CD14-positive monocyte (primary cell): ENCODE measurements around the gene TMEM183A. TPM values are rescaled to one million over a fixed set of nuclear protein-coding genes. Genes with fewer than 3 reads are reported as not detected.
A peak's percentile ranks its signal among the peaks of the same experiment; 100 is the strongest.

Experiments used
- DNase-seq, 3 donors: peaks; one replicate each; pipeline ENCODE4 v3.0.0-alpha.2; 2011 to 2022
- H2AFZ ChIP-seq: 2 replicates; pipeline ENCODE4 v1.6.0; 2012; ENCODE audit warnings: mild to moderate bottlenecking, low read depth, low read length, inconsistent platforms; ENCODE audit not compliant: insufficient read depth, poor library complexity, severe bottlenecking
- H3K27ac ChIP-seq, 2 donors: 1 replicate in 1 of 2; 2 replicates in 1 of 2; pipeline ENCODE4 v1.5.1; 2012 to 2013; ENCODE audit warnings: low read length in 2 of 2, control low read depth in 1 of 2, inconsistent platforms in 1 of 2, low read depth in 1 of 2, mild to moderate bottlenecking in 1 of 2
- H3K27me3 ChIP-seq, 2 donors: one replicate each; pipeline versions ENCODE4 v1.6.0 to v1.6.1; 2011 to 2013; ENCODE audit warnings: low read length in 2 of 2; ENCODE audit not compliant: control insufficient read depth in 2 of 2, insufficient read depth in 2 of 2
- H3K36me3 ChIP-seq, 2 donors: replicated peaks in 1 of 2; 1 replicate in 1 of 2; 2 replicates in 1 of 2; pipeline versions ENCODE4 v1.5.1 to v1.6.1; 2012 to 2013; ENCODE audit warnings: low read length in 2 of 2, control low read depth in 1 of 2, inconsistent platforms in 1 of 2, mild to moderate bottlenecking in 1 of 2; ENCODE audit not compliant: insufficient read depth in 2 of 2, control insufficient read depth in 1 of 2
- H3K4me1 ChIP-seq, 2 donors: 1 replicate in 1 of 2; 2 replicates in 1 of 2; pipeline versions ENCODE4 v1.5.1 to v1.6.1; 2012 to 2013; ENCODE audit warnings: low read length in 2 of 2, control low read depth in 1 of 2, inconsistent platforms in 1 of 2, mild to moderate bottlenecking in 1 of 2, moderate library complexity in 1 of 2; ENCODE audit not compliant: insufficient read depth in 2 of 2, control insufficient read depth in 1 of 2
- H3K4me2 ChIP-seq: replicated peaks from 2 replicates; pipeline ENCODE3; 2012; ENCODE audit warnings: low read length, moderate library complexity, mild to moderate bottlenecking; ENCODE audit not compliant: poor library complexity, severe bottlenecking; ENCODE audit errors: extremely low read depth
- H3K4me3 ChIP-seq, 3 experiments: fragments of 200-600 bp in 1 of 3; sonication (generic) in 1 of 3; replicated peaks in 1 of 3; 1 replicate in 2 of 3; 2 replicates in 1 of 3; pipeline ENCODE4 v1.5.1; 2011 to 2013; ENCODE audit warnings: low read length in 3 of 3, mild to moderate bottlenecking in 3 of 3, control low read depth in 2 of 3, low read depth in 2 of 3, inconsistent platforms in 1 of 3, moderate library complexity in 1 of 3
- H3K79me2 ChIP-seq: 2 replicates; pipeline ENCODE4 v1.6.0; 2012; ENCODE audit warnings: mild to moderate bottlenecking, control low read depth, inconsistent platforms, low read length, moderate library complexity; ENCODE audit not compliant: insufficient read depth
- H3K9ac ChIP-seq: 2 replicates; pipeline ENCODE4 v1.6.0; 2017; ENCODE audit warnings: low read length, mild to moderate bottlenecking; ENCODE audit not compliant: insufficient read depth, poor library complexity, severe bottlenecking
- H3K9me3 ChIP-seq, 2 donors: replicated peaks in 1 of 2; 1 replicate in 1 of 2; 2 replicates in 1 of 2; pipeline versions ENCODE4 v1.5.1 to v1.6.1; 2012 to 2013; ENCODE audit warnings: low read length in 2 of 2, control low read depth in 1 of 2; ENCODE audit not compliant: control insufficient read depth in 1 of 2, insufficient read depth in 1 of 2
- H4K20me1 ChIP-seq: 2 replicates; pipeline ENCODE4 v1.6.0; 2012; ENCODE audit warnings: mild to moderate bottlenecking, low read length, control low read depth, moderate library complexity; ENCODE audit not compliant: insufficient read depth
- H3K27ac Mint-ChIP-seq, 7 donors: one replicate each; pipeline ENCODE4 v1.8.0; 2020; ENCODE audit warnings: mild to moderate bottlenecking in 7 of 7, mixed read lengths in 7 of 7, moderate library complexity in 6 of 7, inconsistent platforms in 2 of 7
- H3K27me3 Mint-ChIP-seq, 3 donors: one replicate each; pipeline ENCODE4 v1.8.0; 2021 to 2022; ENCODE audit warnings: low read depth in 3 of 3, mild to moderate bottlenecking in 3 of 3, mixed read lengths in 3 of 3, moderate library complexity in 3 of 3, inconsistent platforms in 1 of 3
- H3K36me3 Mint-ChIP-seq, 2 donors: one replicate each; pipeline ENCODE4 v1.8.0; 2020; ENCODE audit warnings: mixed read lengths in 2 of 2, inconsistent platforms in 1 of 2, mild to moderate bottlenecking in 1 of 2
- H3K4me1 Mint-ChIP-seq: one replicate; pipeline ENCODE4 v1.8.0; 2020; ENCODE audit warnings: mild to moderate bottlenecking, mixed read lengths
- H3K4me3 Mint-ChIP-seq, 2 donors: one replicate each; pipeline ENCODE4 v1.8.0; 2020; ENCODE audit warnings: mild to moderate bottlenecking in 2 of 2, mixed read lengths in 2 of 2, moderate library complexity in 1 of 2
- H3K9me3 Mint-ChIP-seq, 7 donors: one replicate each; pipeline ENCODE4 v1.8.0; 2020 to 2022; ENCODE audit warnings: mixed read lengths in 7 of 7, mild to moderate bottlenecking in 6 of 7, moderate library complexity in 6 of 7, inconsistent platforms in 2 of 7
- WGBS: methylation state at CpG from one replicate; pipeline ENCODE4 v1.1.5; 2013; ENCODE audit warnings: missing lambda C conversion rate; ENCODE audit not compliant: insufficient coverage; 5-methylcytosine and 5-hydroxymethylcytosine counted together
- intact Hi-C, 2 donors: fragments of 100-400 bp; cut with micrococcal nuclease; formaldehyde crosslinking; loops; one replicate each; pipeline versions ENCODE4 v1.15.0 to v1.15.1; 2023
- polyA plus RNA-seq, 3 donors: library from polyadenylated mRNA; depleted of rRNA in 1 of 3; unstranded in 2 of 3; stranded (reverse) in 1 of 3; fragments of 300-500 nt in 2 of 3; fragments of >200 nt in 1 of 3; fragmentation: Illumina TruSeq in 2 of 3; gene quantifications; 1 replicate in 2 of 3; 2 replicates in 1 of 3; pipeline ENCODE4 v1.2.3, GENCODE V29; 2012 to 2021
- TF ChIP-seq, protein P1 (sequence below): fragments of 200-600 bp; IDR thresholded peaks from one replicate; pipeline ENCODE4 v1.8.0; 2022; ENCODE audit warnings: antibody characterized with exemption, mild to moderate bottlenecking

TMEM183A gene
- polyA plus RNA-seq, 3 donors: 60.5 to 84.9 (median 70.0) TPM

DNA sequence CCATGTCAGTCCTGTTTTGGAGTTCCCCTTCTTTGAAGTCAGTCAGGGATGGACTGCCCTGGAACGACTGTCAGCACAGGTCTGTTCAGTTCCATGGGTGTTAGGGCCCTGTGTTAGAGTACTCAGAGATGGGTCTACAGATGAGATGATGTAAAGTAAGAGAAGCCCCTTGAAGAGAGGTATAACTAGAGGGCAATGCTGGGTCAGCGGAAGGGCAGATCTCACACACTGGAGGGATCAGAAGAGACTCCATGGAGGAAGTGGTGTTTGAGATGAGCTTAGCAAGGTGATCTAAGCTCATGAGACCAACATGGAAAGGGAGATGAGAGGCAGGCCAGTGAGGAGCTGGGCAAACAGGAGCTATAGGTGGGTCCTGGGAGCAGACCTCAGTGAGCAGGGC, 26.7 kb downstream of the TMEM183A start:
- TF ChIP-seq, protein P1, sequence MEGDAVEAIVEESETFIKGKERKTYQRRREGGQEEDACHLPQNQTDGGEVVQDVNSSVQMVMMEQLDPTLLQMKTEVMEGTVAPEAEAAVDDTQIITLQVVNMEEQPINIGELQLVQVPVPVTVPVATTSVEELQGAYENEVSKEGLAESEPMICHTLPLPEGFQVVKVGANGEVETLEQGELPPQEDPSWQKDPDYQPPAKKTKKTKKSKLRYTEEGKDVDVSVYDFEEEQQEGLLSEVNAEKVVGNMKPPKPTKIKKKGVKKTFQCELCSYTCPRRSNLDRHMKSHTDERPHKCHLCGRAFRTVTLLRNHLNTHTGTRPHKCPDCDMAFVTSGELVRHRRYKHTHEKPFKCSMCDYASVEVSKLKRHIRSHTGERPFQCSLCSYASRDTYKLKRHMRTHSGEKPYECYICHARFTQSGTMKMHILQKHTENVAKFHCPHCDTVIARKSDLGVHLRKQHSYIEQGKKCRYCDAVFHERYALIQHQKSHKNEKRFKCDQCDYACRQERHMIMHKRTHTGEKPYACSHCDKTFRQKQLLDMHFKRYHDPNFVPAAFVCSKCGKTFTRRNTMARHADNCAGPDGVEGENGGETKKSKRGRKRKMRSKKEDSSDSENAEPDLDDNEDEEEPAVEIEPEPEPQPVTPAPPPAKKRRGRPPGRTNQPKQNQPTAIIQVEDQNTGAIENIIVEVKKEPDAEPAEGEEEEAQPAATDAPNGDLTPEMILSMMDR: no peak
- Histone ChIP-seq H3K27me3 (peaks cover 0 to 2% of the 10 kb centered on the region in 2 donors), H3K4me3 (no peak overlapping the region), H2AFZ (no peak overlapping the region), H3K27ac (no peak overlapping the region), H3K9ac (no peak overlapping the region), H3K36me3 (no peaks in the 10 kb centered on the region), H3K4me2 (no peak overlapping the region), H3K4me1 (no peaks in the 10 kb centered on the region), H3K9me3 (no peaks in the 10 kb centered on the region), H4K20me1 (no peaks in the 10 kb centered on the region), H3K79me2 (no peaks in the 10 kb centered on the region)
- Mint-ChIP-seq H3K27me3 (peaks cover 4 to 23% (median 14%) of the 10 kb centered on the region in 3 donors), H3K4me1 (peaks cover 10% of the 10 kb centered on the region), H3K27ac (no peak overlapping the region), H3K9me3 (peaks cover 0 to 2% (median 0%) of the 10 kb centered on the region in 7 donors), H3K4me3 (no peak overlapping the region), H3K36me3 (no peaks in the 10 kb centered on the region)
- WGBS: 89% methylated on average over 2 of the region's 2 CpGs
- intact Hi-C loops: no loop called here
- peak in 1 of 3 donors; percentile 2 for DNase-seq

DNA sequence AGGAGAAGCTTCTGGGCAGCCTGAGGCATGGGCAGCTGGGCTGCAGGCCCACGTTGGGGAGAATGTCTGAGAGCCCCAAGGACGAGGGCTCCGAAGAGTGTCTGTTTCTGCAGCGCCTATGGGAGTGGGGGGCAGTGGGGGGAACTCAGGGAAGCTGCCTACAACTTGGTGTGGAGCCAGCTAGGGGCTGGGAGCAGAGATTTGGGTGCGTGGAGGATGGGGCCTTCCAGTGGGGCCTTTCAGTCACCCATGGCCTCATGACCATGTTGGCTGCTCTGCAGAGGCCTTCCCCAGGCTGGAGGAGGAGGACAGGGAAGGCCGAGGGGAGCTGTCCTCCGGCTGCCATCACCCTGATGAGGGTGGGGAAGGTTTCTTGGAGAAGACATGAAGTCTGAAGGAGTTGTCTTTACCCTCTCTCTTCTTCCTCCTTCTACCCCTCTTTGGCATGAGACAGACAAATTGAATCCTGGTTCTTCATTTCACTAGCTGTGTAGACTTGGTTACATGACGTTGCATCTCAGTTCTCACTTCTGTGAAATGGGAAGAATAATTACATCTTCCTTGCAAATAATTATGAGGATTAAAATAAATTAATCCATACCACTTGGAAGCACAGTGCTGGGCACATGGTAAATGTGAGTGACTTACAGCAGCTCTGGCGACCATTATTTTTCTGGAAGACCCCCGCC, 27.4 kb downstream of the TMEM183A start:
- peaks cover 0 to 2% (median 0%) of the 10 kb centered on the region in 7 donors for H3K9me3 Mint-ChIP-seq
- Histone ChIP-seq H3K4me2 (no peak overlapping the region), H3K4me1 (no peaks in the 10 kb centered on the region), H3K36me3 (no peaks in the 10 kb centered on the region), H3K79me2 (no peaks in the 10 kb centered on the region), H3K27me3 (peaks cover 0 to 2% of the 10 kb centered on the region in 2 donors), H3K4me3 (no peak overlapping the region), H2AFZ (no peak overlapping the region), H3K9me3 (no peaks in the 10 kb centered on the region), H4K20me1 (no peaks in the 10 kb centered on the region), H3K27ac (no peak overlapping the region), H3K9ac (no peak overlapping the region)
- H3K27ac Mint-ChIP-seq: no peak overlapping the region
- TF ChIP-seq, protein P1: no peak
- WGBS: 87% methylated on average over 7 of the region's 10 CpGs
- no peak overlapping the region for H3K4me3 Mint-ChIP-seq
- H3K36me3 Mint-ChIP-seq: no peaks in the 10 kb centered on the region
- H3K4me1 Mint-ChIP-seq: peaks cover 12% of the 10 kb centered on the region
- DNase-seq: peak in 1 of 3 donors; percentile 2
- H3K27me3 Mint-ChIP-seq: peaks cover 4 to 24% (median 14%) of the 10 kb centered on the region in 3 donors
- intact Hi-C loops: loop anchor here in 1 of 2 donors (5.0 kb wide), 1 partner anchor 233 kb away; no protein-coding TSS in a partner anchor
